ENCODE data around the gene GAB4.
"Not testable (repeated sequence)": the region's sequence is repeated elsewhere in the genome, so short reads cannot be mapped to it uniquely, and the experiment has no call there.

GAB4 gene, protein sequence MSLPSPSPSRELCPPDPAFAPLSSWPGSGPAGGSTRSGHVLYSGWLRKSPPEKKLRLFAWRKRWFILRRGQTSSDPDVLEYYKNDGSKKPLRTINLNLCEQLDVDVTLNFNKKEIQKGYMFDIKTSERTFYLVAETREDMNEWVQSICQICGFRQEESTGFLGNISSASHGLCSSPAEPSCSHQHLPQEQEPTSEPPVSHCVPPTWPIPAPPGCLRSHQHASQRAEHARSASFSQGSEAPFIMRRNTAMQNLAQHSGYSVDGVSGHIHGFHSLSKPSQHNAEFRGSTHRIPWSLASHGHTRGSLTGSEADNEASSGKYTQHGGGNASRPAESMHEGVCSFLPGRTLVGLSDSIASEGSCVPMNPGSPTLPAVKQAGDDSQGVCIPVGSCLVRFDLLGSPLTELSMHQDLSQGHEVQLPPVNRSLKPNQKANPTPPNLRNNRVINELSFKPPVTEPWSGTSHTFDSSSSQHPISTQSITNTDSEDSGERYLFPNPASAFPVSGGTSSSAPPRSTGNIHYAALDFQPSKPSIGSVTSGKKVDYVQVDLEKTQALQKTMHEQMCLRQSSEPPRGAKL

DNA sequence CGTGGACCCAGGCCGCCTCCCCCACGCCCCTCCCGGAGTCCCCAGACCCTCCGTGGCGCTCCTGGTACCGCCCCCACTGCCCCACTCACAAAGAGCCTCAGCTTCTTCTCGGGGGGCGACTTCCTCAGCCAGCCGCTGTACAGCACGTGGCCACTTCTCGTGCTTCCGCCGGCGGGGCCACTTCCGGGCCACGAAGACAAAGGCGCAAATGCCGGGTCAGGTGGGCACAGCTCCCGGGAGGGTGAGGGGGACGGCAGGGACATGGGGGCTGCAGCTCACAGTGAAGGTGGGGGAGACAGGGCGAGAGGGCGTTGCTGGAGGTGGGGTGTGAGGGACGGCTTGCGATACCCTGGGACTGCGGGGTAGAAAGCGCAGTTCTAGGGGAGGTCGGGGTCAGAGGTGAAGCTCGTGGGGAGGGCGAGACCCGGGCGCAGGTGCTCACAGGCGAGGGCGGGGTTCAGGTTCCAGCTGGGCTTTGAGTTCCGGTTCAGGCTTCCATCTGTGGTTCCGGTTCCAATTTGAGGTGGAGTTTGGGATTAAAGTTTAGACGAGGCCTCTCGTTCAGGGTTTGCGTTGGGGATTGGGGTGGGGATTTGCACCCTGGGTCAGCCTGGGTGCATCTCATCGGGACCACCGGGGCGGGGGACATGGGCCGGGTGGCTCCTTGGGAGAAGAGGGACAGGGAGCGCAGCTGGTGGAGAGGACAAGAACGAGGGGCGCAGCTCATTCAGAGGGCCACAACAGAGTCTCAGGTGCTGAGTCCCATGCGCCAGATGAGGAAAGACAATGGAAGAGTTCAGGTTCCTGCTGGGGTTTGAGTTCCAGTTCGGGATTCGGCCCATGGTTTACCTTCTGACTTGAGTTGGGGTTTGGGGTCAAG is at the start of gene GAB4:
Gene GAB4, minus strand, starts transcription at position 371 of the 880 bp plus-strand sequence. Its CDS starts 108 bp downstream, at position 263.
- DNase-seq (ENCODE audit: low read depth in 3 of 3) = no peak

DNA sequence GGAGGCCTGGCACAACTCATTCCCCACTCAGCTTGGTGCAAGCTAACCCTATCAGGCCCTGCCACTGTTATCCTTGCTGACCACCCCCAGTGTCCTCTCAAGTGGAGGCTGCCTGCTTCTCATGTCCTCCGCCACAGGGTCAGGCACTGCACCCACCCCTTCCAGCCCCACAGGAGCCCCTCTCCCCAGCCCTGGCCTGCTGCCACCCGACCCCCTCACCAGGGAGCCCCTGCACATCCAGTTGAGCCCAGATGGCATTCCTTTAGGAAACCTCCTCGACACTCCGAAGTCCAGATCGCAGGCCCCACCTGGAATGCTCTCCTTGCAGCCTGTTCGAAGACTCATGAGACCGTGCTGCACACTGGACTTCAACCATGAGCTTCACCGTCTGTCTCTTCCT is 48.8 kb upstream of the GAB4 start:
- no peak for DNase-seq (ENCODE audit: low read depth in 3 of 3)

DNA sequence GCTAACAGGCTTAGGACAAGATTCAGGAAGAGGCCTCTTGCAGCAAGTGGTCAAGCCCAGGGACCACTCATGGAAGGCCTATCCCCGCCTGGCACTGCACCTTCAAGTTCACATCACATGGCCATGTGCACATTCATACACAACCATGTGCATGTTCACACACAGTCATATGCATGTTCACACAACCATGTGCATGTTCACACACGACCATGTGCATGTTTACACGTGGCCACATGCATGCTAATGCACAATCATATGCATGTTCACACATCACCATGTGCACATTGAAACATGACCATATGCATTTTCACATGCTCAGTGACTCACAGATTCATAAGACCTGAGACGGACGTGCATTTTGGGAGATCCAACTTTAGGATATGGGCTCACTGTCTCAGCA is 48.0 kb upstream of the GAB4 start:
- no peak for DNase-seq (ENCODE audit: low read depth in 3 of 3)

DNA sequence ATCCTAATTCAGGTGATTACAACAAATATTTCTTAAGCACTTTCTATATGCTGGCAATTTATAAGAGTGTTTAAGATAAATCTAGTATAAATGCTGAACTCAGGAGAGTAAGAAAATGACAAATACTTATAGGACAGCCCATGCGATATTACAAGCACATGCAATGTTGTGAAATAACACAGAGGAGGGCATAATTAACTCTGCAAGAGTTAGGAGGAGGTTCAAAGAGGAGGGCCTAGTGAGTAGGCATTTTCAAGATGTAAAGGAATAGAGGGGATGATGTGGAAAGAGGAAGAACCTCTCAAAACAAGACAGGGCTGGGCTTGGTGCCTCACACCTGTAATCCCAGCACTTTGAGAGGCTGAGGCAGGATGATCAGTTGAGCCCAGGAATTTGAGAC is 39.6 kb upstream of the GAB4 start:
- no peak for DNase-seq (ENCODE audit: low read depth in 3 of 3)

DNA sequence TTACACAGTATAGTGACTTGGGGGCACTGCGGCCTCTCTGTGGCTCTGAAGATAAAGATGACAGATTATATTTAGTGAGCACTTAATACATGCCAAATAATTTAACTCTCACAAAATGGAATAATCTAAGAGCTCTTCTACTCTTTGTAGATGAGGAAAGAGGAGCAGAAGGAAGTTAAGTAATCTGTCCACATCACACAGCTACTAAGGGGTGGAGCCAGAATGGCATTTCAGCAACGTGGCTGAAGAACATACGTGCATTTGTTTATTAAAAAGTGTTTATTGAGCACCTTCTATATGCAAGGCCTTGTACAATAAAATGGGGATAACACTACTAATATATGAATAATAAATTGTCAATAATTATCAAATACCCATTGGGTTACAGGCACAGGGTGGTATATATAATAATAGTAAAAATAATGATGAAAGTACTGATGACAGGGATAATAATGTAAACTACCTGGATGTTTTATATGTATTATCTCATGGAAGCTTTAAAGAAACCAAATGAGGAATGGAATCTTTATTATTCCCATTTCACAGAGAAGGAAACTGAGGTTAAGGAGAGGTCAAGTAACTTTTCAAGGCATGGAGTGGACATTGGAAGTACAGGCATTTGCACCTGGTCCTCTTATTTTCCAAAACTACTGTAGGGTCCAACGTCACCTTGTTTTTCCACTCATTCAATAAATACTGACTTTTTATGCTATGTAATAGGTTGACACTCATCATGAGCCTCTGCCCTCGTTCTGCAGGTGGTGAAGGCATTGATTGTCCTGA is 38.7 kb upstream of the GAB4 start:
- DNase-seq (ENCODE audit: low read depth in 3 of 3) = no peak

DNA sequence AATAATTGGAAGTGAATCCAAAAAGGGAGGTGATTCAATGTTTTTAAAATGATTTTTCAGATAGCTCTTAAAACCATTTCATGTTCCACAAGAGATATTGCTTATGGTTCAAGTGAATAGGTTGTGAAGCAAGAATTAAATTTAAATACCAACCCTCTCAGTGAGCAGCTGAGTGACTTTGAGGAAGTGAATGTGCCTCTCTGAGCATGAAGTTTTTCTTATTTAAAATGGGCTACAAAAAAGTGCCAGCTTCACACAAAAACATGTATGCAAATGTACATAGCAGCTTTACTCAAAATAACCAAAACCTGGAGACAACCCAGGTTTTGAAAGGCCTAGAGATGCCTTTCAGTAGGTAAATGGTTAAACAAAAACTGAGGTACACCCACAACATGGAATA is 35.5 kb upstream of the GAB4 start:
- DNase-seq (ENCODE audit: low read depth in 3 of 3) = no peak

DNA sequence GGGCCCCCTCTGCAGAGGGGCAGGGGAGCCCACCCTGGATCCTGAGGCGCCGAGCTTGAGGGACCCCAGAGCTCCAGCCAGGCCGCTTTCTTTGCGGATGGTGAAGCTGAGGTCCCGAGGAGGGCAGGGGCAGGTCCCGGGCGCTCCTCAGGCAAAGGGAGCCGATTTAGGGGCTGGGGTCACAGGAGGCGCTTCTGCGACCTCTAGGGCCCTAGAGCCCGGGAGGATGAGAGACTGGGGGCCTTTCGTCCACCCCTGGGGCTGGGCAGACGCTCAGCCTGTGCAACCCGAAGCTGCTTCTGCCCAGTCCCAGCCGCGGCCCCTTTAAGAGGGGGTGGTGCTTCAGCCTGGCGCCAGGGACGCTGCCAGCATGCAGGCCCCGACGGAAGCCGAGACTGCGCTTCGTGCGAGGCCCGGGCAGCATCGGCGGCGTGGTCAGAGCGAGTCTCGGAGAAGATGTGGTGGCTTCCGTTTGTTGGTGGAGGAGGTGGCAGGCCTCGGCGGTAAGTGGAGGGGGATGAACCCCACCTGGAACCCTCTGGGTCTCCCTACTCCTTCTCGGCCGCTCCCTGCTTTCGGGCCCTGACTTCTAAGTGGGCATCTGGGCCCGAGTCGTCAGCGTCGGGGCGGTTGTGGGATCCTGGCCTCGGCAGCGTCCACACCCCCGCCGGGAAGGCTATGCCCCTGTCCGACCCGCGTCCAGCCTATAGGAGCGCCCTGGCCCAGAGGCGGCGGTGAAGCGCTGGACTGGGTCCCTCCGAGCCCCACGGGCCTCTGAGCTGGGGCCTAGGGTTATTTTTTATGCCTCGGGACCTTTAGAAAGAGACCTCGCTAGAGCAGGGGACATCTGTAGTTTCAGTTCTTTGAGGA is 29.1 kb upstream of the GAB4 start:
- DNase-seq (ENCODE audit: low read depth in 3 of 3) = not testable (repeated sequence)

DNA sequence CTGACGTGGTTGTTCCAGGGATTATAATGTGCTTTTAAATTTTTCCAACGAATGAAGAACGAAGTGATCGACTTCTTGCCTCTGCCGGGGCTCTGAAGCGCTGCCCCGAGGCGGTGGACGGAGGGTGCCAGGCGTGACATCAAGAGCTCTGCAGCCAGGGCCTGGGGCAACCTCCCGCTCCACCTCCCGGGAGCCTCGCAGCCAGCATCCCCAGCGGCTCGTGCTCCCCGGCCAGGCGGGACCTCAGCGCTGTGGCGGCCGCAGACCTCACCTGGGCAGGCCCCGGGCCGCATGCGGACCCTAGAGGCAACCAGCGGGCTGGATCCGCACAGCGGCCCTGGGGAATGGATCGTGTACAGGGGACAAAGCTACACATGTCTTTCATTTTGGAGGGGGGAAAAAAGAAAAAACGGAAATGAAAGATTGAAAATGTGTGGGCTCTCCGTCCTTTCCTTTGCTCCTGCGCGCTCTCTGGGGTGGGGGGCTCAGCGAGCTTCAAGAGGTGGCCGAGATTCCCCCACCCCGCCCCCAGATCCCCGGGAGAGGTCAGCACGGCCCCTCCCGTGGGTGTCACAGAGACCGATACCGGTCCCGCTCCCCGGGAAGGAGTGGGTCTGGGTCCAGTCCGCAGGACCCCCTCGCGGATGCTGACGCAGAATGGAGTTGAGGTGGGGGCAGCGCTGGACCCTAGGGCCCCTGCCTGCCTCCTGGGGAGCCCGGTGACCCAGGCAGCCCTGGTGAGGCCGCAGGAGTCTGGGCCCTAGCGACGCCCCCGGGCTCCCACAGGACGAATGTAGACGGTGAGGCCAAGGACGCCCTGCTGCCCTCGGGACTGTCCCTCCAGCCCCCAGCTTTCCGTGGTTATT is 28.2 kb upstream of the GAB4 start:
- DNase-seq (ENCODE audit: low read depth in 3 of 3) = not testable (repeated sequence)

DNA sequence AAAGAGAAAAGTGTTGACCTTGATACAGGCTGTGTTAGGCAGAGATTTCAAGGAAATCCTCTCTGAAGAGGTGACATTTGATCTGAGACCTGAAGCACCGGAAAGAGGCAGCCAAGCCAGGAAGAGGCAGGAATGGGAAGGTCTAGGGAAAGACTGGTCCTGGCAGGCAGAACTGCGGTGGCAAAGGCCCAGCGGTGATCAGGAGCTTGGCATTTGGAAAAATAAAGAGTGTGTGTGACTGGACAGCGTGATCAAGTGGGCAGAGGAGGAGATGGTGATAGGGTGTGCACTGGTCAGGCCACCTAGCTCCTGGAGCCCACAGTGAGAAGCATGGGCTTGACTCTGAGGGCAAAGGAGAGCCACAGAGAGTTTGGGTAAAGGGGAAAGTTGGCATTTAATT is 27.2 kb upstream of the GAB4 start:
- DNase-seq (ENCODE audit: low read depth in 3 of 3) = no peak

DNA sequence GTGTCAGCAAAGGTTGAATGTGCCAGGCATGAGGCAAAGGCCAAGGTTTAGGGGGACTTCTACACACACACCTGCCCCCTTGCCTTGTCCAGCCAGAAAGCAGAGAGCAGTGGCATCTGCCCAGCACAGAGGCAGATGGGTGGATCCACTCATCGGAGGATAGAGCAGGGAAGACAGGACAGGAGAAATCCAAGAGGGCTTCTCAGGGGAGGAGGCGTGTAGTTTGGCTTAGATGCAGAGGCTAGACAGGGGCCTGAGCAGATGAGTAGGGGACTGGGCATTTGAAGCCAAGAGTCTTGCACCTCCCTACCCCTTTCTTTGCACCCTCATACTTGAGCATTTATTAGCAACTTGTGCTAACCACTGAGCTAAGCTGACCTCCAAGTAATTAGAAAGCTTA is 26.5 kb upstream of the GAB4 start:
- DNase-seq (ENCODE audit: low read depth in 3 of 3) = not testable (repeated sequence)

DNA sequence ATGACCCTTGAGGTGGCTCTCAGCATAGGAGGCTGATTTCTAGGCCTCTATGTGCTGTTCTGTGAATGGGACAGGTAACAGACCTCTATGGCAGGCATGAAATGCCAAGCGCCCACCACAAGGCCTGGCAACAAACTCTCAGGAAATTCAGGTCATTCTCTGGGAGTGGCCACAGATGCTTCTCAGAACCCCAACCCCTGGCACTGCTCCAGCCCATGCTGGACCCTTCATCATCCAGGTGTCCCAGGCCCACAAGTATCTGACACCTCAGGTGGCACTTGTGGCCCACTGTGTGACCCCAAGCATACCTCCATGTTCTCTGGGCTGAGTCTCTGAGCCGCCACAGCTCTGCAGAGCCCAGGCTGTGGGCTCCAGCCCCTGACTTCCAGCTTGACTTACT is 24.3 kb upstream of the GAB4 start:
- not testable (repeated sequence) for DNase-seq (ENCODE audit: low read depth in 3 of 3)

DNA sequence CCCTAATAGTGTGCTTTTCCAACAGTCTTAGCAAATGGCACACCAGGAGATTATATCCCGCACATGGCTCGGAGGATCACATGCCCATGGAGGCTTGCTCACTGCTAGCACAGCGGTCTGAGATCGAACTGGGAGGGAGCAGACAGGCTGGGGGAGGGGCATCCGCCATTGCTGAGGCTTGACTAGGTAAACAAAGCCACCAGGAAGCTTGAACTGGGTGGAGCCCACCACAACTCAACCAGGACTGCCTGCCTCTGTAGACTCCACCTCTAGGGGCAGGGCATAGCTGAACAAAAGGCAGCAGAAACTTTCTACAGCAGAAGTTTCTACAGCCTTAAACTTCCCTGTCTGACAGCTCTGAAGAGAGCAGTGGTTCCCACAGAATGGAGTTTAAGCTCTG is 16.4 kb upstream of the GAB4 start:
- DNase-seq (ENCODE audit: low read depth in 3 of 3) = not testable (repeated sequence)

DNA sequence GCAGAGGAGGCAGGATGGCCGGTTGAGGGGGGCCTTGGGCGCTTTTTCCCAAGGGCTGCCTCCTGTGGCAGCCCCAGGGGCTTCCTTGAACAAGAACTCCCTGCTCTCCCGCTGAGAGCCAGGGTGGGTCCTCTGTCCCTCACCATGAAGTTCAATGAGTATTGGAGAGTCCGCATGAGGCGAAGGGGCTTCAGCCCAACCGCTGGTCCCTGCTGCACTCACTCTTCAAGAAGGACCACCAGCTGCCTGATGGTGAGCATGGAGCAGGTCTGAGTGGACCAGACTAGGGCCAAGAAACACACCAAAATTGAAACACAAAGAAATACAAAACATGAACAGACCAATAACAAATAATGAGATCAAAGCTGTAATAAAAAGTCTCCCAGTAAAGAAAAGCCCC is 7.5 kb upstream of the GAB4 start:
- not testable (repeated sequence) for DNase-seq (ENCODE audit: low read depth in 3 of 3)

DNA sequence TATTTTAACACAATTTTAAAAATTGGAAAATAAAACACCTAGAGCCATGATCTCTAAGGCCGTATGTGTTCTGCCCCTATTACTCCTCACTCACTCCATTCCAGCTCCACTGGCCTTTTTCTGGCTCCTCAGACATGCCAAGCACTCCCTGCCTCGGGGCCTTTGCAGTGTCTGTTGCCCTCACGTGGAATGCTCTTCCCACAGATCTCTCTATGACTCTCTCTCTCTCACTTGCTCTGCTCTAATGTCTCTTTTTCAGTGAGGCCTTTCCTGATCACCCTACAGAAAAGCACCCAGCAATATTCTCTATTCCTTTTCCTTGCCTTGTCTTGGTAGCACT is 6.0 kb upstream of the GAB4 start:
- DNase-seq (ENCODE audit: low read depth in 3 of 3) = not testable (repeated sequence)

DNA sequence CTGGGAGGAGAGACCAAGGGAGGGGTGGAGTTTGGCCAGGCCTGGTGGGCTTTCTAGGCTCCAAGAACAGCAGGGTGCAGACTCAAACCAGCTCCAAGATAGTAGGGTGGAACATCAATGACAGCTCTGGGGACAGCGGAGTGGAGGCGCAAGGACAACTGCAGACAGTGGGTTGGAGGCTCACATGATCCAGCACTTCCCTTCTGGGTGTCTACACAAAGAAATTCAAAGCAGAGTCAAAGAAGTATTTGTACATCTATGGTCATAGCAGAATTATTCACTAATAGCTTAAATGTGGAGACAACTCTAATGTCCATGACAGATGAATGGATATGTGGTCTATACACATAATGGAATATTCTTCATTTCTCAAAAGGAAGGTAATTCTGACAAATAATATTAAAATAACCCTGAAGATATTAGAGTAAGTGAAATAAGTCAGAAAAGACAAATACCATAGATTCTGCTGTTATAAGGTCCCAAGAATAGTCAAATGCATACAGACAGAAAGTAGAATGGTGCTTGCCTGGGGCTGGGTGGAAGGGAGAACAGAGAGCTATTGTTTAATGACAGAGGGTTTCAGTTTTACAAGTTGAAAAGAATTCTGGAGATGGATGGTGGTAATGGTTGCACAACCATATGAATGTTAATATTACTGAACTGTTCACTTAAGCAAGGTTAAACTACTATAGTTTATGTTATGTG is 5.5 kb upstream of the GAB4 start:
- DNase-seq (ENCODE audit: low read depth in 3 of 3) = no peak

DNA sequence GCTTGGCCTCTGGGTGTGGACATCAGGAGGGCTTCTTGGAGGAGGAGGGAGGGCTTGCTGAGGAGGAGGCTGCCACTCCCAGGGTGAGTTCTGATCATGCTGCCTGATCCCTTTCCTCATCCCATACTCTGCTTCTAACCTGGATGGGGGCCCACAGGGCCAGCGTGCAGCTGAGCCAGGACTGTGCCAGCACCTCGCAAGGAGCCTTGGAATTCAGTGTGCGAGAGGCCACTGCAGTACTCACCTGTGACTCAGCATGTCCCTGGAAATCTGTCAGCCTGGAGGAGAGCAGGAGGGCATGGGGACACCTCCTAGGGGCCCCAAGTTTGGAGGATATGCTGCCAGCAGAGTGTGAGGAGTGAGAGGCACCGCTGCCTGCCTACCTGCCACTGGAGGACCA is 4.2 kb upstream of the GAB4 start:
- DNase-seq (ENCODE audit: low read depth in 3 of 3) = no peak

DNA sequence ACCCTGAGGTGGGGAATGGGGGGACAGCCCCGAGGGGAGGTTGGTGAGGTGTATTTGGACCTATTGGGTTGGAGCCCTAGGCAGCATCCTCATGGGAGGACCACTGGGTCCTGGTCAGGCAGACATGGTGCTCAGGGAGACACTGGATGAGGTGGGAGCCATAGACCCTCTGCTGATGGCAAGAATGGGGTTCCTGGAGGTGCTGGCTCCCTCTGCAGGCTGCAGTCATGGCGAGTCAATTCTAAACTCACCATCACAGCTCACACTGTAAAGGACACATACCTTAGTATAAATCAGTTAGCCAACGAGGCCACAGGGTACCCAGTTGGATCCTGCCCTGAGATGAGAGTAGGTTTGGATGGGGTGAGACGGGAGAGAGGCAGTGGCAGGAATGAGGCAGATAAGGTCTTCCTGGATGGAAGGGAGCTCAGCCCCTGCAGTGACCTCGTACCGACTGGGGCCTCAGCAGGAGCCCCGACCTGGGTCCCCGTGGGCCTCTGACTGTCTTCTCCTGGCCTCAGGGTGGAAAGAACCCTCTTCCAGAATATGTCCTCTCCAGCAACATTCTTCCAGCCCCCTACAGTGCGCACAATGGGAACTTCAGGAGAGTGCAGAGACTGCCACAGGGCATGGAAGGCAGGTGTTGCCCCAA is 1.7 kb upstream of the GAB4 start:
- no peak for DNase-seq (ENCODE audit: low read depth in 3 of 3)

DNA sequence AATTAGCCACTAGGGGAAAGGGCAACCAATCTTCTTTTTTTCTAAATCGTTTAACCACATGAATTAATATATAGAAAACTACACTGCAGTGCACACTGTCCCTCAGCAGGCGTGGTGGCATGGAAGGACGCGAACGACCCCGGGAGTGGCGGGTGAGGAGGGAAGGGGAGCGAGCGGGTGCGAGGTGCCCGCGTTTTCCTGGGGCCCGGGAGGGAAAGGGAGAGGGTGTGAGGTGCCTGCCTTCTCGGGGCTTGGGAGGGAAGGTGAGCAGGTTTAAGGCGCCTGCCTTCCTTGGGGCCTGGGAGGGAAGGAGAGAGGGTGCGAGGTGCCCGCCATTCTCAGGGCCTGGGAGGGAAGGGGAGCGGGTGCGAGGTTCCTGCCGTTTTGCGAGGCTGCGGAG is 765 bp downstream of the GAB4 start:
- no peak for DNase-seq (ENCODE audit: low read depth in 3 of 3)

DNA sequence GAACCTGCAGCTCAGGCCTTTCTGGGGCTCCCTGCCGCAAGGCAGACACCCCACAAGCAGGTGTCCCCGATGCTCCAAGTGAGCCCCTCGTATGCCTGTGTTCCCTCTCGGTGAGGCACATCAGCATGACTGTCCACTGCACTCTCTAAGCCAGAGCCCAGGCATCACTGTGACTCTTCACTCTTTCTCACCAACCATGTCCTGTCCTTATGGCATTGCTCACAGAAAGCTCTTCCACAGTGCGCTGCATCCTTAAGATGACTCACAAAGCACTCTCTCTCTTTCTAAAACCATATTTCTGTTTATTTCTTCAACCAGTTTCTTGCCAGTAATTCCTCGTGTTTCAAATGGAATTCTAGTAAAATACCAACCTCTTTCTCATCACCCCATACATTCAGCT is 18.1 kb downstream of the GAB4 start:
- DNase-seq (ENCODE audit: low read depth in 3 of 3) = no peak

Data from stimulated activated CD4-positive, alpha-beta T cell treated with anti-CD3 and anti-CD28 coated beads, TNF-alpha, amount 100 ng/mL, for 48 hours (primary cell).